HG03520 (cell line): Measurements from ENCODE around the gene SBNO2.
"Not testable (repeated sequence)": the region's sequence is repeated elsewhere in the genome, so short reads cannot be mapped to it uniquely, and the experiment has no call there.

Source experiments
- ATAC-seq: cut with Tn5 transposase; IDR thresholded peaks from one replicate; pipeline ENCODE4 v1.9.1; 2021; ENCODE audit warnings: mild to moderate bottlenecking, moderate library complexity; ENCODE audit not compliant: unreplicated experiment

The SBNO2 gene

DNA sequence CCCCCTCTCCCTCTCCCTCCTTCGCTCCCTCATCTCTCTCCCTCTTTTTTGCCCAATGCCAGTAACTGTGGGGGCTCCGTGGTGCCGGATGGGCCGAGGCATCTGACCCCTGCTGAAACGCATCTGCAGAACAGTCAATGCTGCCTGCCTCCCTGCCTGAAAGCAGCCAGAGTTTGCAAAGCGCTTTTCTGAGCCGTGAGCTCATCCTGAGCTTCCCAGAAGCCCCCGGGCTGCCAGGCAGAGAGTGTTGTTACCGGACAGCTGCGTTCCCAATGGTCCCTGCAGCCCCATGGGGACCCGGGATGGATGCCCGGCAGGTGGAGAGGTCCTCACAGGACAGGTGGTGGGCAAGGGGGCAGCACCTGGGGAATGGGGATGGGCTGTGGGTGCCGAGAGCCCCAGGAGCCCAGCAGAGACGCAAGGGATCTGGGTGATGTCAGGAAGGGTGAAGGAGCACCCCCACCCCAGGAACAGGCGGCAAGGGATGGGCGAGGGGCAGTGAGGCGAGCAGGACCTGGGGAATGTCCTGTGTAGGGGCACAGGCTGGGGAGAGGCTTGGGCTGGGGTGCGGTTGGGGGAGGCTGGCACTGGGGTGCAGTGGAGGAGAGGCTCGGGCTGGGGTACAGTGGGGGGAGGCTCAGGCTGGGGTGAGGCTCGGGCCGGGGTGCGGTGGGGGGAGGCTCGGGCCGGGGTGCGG is 37.3 kb downstream of the SBNO2 start:
- no peak for ATAC-seq

DNA sequence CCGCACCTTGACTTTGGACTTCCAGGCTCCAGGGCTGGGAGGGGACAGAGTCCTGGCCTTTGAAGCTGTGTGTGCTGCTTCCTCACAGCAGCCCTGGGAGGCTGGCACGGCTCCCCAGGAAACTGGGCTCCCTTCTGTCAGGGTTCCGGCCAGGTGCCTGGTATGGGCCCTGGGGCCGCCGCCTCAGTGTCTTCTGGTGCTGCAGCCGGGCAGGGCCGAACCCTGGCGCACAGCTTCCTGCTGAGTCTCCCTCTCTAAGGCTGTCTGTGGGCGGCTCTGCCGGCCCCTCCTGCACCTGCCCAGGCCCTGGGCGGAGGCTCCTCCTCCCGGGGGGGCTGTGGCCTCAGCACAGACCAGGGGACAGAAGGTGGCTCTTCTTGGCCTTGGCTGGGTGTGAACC is 37.9 kb downstream of the SBNO2 start:
- no peak for ATAC-seq

DNA sequence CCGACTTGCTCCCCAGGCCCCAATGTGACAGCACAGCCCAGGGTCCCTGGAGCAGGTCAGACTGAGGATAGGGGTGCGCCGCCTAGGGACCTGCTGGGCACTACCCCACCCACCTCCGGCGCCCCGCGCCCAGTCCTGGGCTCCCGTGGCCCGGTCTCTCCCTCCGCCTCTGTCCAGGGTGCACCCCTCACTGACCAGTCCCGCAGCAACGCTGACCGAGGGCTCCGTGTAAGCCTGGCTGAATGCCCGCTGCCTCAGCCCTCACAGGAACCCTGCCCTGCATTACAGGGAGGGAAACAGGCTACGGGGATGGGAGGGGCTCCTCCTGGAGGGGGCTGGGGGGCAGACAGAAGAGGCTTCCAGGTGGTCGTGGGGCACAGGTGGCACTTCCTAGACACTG is 38.6 kb downstream of the SBNO2 start:
- no peak for ATAC-seq

DNA sequence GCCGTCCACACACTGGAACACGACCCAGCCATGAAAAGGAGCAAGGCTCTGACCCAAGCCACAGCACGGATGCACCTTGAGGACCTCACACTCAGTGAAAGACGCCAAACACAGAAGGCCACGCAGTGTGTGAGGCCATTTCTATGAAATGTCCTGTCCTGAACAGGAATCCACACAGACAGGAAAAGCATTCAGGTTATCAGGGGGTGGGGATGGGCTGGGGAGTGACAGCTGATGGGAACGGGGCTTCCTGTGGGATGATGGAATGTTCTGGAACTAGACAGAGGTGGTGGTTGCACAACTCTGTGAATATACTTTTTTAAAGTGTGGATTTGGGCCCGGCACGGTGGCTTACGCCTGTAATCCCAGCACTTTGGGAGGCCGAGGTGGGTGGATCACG is 39.6 kb downstream of the SBNO2 start:
- ATAC-seq = no peak

DNA sequence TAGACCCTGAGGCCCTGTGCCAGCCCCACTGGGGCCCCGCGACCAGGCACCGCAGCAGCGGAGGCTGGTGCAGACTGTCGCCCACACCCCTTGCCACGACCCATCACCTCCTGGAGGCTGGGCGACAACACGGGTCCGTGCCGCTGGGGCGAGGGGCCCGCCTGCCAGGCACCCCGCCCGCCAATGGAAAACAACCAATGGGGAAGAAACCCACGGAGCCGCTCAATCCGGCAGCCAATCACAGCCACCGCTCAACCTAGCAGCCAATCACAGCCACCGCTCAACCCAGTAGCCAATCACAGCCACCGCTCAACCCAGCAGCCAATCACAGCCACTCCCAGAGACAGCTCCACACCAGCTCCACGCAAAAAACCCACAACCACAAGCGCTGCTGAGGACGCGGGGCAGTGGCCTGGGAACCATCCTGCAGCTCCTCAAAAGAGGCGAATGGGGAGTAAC is 40.6 kb downstream of the SBNO2 start:
- no peak for ATAC-seq

DNA sequence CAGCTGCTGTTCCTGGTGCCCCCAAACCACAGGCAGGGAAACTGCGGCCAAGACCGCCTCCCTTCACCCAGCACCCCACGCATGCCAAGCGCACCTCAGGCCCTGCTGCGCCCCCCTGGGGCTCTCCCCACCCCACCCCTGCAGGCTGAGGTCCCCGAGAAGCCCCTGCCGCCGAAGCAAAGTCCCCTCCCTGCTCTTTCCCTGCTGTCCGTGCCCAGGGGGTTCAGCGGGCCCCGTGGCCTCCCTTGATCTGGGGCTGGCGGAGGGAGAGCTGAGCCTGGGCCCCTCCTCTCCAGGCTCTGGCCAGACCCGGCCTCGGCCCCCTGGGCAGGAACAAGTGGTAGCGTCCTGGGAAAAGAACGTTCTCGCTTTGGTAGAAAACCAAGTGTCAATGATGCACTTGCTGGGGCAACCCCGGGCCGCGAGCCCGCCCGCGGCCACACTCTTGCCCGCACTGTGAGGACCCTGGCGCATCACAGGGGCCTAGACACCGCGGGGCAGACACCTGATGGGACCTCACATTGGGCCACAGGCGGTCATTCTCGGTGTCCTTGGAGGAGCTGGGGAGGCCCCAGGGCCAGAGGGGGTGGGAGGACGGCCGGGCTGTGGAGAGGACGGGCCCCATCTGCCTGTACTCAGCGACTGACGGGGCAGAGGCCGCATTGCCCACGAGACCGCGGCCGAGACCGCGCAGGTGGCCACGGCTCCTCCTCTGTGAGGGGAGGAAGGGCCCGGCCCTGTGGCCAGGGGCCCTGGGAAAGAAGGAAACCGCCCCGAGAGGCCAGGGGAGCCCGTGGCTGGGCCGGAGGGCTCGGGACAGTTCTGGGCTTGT is 41.3 kb downstream of the SBNO2 start:
- no peak for ATAC-seq

DNA sequence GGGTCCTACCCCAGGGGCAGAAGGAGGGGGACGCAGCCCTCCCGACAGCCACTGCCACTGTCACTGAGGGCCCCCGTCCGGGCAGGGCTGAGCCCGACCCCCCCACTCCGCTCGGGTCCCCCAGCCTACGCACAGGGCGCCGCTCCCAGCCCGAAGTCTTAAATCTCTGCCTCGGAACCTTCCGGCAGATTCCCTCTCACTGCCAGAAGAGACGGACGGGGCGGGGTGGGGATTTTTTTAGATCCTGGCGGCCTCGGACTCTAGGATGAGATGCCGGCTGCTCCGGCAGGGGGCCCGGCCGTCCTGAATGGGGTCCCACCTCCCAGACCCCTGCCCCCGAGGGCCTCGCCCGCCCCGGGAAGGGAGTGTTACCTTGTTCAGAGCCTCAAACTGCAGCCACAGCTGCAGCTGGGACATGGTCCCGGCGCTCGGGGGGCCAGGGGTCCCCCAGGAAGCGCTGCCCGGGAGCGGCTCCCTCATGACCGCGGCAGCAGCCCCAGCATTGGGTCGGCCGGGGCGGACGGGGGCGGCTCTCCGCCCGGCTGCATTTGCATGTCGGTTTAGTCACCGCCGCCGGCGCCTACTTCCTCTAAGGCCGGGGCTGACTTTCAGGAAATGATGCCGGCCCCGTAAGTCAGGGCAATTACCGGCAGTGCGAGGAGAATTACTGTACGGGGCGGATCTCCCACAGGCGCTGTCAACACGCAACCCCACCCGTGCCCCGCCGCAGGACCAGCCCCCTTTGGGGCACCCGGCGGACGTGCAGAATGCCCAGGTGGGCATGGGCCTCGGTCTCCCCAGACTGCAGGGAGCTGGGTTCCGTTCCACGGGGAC is 42.1 kb downstream of the SBNO2 start:
- ATAC-seq = no peak

DNA sequence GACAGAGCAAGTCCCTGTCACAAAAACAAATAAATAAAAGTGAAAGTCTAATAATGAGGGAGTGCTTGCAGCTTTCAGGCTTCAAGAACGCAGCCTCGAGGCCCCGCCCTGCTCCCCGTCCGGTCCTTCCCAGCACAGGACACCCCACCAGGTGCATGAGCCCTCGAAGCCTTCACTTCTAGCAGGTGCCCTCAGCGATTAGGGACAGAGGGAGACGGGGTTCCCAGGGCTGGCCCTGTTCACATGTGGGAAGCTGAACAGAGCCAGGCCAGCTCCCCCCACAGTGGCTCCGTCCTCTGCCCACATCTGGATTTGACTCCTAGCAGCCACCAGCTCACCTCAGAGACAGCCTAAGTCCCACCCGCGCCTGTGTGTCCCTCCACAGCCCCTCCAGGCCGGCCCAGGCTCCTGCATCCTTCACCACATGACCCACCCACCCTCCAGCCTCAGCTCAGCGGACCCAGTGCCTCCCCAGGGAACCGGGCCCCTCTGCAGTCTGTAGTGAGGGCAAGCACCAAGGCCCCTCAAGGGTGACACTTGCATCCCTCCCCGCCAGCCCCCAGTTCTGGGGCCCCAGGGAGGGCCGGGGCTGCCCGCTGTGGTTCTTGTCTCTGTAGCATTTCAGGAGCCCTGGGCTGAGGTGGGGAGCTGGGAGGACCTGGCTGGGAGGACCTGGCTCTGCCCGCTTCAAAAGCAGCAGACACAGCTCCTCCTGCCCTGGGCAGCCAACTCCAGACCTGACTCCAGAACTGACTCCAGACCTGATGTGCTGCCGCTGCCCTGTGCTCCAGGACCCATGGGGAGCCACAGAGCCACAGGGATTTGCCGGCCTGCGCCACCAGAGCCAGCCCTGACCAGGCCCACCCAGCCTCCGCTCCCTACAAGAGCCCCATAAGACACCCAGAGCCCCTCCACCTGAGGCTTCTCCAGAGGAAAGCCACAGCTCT is 43.0 kb downstream of the SBNO2 start:
- no peak for ATAC-seq

DNA sequence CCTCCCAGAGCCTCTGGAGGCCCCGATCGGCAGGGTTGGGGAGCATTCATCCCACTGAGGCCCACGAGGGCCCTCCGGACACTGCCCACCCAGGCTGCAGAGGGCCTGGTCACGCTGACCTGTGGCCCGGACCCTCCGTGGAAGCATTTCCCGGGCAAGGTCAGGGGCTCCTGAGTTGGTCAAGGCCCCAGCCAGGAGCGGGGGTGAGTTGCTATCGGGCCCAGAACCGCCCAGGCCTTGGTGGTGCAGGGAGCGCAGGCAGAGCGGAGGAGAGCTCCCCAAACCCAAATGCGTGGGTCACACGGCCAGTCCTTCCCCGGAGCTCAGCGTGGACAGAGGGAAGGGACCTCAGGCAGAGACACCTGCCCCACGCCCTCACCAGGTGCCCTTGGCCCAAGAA is 44.5 kb downstream of the SBNO2 start:
- ATAC-seq = no peak

DNA sequence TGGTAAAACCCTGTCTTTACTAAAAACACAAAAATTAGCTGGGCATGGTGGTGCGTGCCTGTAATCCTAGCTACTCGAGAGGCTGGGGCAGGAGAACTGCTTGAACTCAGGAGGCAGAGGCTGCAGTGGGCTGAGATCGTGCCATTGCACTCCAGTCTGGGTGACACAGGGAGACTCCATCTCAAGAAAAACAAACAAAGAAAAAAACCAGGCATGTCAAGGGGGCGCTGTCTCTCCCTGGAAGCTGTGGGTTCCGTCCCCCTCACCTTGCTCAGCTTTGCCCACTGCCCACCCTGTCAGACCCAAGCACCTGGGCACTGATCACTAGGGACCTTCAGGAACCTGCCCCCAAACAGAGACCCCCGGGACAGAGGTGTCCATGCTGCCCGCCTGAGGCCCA is 45.0 kb downstream of the SBNO2 start:
- not testable (repeated sequence) for ATAC-seq

DNA sequence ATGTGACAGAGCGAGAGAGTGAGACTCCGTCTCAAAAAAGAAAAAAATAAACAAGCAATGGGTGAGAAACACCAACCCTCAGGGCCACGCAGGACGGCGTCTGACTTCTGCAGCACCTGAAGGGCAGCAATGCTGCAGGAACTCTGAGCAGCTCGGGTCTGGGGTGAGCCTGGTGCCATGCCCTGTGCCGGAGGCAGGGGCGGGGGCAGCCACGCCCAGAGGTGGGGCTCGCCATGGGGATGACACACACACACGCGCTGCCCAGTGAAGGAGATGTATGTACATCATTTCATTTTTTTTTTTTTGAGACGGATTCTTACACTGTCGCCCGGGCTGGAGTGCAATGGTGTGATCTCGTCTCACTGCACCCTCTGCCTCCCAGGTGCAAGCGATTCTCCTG is 46.0 kb downstream of the SBNO2 start:
- no peak for ATAC-seq

DNA sequence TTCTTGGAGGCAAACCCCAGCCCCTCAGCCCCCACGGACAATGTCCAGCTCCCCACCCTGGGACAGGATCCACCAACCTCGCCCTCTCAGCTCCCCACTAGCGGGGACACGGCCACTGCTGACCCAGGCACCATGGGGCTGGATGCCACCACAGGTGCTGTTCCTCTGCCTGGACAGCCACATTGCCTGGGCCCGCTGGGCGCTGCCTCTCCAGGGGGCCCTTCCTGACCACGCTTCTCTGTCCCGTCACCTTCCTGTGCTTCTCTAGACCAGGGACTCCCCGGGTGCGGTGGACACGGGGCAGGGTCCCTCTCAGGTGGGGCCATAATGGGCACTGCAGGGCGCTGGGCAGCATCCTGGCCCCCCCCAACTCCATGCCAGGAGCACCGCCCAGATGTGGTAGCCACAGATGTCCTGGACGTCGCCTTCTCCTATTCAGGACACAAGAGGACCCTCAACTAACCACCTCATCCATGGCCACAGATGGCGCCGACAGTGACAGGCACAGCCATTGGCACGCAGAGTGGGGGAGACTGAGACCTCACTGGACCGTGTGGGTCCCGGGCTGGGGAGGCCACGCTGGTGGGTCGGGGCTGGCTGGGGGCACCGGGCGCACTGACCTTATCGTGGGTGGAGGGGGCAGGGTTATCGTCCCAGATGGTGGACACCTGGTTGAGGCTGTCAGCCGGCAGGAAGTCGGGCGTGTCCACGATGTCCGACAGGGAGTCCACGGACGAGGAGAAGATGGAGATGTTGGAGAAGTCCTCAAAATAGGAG is 46.9 kb downstream of the SBNO2 start:
- ATAC-seq = no peak

DNA sequence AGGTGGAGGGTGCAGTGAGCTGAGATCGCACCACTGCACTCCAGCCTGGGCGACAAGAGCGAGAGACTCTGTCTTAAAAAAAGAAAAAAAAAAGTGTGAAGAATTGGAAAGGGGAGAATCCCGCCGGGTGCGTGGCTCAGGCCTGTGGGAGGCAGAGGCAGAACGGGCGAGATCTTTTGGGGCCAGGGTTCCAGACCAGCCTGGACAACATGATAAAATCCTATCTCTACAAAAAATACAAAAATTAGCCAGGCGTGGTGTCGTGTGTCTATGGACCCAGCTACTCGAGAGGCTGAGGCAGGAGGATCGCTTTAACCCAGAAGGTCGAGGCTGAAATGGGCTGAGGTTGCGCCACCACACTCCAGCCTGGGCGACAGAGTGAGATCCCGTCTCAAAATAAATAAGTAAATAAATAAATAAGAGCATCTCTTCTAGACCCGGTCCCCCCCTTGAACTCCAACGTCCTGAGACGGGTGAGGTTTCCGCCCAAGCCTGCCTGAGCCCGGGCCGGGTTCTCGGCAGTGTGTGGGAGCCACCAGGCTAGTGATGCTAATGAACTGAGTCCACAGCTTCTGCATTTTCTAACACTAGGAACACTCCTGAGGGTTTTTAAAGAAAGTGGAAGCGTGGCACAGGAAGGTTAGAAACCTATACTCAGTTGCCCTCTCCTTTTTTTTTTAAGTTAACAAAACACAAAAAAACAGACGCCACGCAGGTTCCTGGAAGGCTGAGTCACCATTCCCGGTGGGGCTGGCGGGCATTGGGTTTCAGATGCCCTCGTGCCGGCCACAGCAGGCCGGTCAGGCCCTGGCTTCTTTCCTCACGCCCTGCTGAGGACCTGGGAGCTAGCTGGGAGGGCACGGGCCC is 48.2 kb downstream of the SBNO2 start:
- ATAC-seq = no peak

DNA sequence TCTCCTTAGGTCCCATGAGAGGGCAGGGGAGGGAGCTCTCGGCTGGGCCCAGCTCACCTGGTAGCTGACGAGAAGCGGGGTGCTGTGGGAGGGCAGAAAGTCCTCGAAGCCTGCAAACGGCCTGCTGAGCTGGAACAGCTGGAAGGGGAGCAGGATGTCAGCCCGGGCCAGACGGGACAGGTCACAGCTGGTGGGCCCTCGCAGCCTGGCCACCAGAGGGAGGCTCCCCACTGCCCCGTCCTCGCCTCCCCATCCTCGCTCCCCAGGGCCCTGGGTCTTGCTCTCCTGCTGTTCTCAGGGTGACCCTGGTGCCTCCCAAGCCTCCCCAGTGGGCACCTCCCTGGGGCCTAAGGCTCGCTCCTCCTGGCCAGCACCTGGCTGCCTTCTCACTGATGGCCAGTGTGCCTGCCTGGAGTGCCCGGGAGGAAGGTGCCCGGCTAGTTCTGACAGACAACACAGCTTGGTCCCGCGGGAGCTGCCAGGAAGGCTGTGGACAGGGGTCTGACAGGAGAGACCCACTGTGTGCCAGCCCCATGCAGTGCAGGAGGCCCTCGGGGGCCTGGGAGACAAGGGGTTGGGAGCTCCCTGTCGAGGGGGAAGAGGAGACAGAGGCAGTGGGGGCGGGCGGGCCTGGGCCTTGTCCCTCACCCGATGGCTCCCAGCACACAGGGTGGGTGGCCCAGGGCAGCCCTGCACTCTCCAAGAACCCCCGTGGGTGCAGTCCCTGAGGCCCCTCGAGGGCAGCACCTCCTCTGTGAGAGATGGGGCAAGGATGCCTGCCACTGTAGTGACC is 50.0 kb downstream of the SBNO2 start:
- no peak for ATAC-seq

DNA sequence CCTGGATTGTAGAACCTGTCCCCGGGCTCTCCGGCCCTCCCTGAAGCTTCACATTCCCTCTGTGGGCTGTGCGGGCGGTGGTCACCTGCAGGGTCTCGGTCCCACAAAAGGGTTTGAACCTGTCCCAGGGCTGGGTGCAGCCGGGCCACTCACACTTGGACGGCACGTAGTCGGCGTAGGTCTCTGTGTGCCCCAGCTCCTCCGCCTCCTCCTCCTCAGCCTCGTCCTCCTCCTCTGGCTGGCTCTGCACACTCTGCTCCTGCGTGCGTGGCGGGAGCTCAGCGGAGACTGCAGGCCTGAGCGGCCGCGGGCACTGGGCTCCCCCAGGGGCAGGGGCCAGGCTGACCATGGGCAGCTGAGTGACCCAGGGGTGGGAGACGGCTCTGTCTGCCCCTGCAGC is 50.7 kb downstream of the SBNO2 start:
- no peak for ATAC-seq

DNA sequence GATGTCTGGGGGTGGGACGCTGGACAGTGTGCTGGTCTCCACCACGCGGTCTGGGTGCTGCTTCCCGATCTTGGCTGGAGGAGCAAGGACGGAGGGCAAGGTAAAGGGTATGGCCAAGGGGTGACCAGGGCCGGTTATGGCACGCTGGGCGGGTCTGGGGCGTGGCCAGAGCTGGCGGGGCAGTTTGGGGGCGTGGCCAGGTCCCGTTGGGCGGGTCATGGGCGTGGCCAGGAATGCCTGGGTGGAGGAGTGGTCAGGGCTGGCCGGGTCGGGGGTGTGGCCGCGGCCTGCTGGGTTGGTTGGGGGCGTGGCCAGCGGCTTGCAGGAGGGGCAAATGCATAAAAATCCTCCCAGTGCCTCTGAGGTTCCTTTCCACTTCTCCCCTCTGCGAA is 51.1 kb downstream of the SBNO2 start:
- ATAC-seq = no peak

DNA sequence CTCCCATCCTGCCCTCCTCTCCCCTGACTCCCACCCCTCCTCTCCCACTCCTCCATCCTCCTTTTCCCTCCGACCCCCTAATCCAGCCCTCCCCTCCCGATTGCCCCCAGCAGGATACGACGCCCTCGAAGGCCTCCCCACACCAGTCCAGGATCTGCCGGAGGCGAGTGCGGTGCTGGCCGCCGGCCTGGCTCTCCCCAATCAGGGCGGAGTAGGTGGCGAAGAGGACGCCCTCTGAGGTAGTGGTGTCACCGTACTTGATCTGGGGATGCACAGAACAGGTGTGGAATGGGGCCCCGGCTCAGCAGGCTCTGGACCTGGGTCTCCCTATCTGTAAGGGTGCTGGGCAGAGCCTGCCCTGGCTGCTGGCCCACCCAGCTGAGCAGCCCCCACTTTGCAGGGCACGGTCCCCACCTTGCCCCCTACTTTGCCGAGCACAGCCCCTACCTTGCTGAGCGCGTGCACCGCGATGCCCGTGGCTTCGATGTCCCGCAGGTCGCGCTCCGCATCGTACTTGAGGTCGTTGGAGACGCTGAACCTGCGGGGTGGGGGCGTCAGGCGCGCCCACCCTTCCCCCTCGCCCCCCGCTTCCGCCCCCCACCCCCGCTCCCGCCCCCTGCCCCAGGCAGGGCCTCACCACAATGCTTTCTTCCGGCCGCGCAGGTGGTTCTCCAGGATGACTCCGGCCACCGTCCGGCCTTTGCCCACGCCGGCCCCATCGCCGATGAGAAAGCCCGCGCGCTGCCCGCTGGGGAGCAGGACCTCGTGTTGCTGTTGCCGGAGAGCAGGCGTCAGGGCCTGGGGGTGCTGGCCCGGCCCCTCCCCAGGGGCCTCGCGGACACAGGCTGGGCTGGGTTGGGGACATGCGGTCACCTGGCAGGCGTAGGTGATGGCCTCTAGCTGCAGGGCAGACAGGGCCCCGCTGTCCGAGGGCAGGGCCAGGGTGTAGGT is 51.8 kb downstream of the SBNO2 start:
- no peak for ATAC-seq
